Activated CD8-positive, alpha-beta T cell treated with anti-CD3 and anti-CD28 coated beads for 36 hours (primary cell): ENCODE data around the gene MAN1A1. TPM values are rescaled to one million over a fixed set of nuclear protein-coding genes. Genes with fewer than 3 reads are reported as not detected.

Experiments used
- ATAC-seq: fragments of 200-7000 bp; cut with Tn5 transposase; one replicate; pipeline ENCODE4 v1.10.0; 2021; ENCODE audit warnings: mild to moderate bottlenecking, moderate library complexity
- CTCF ChIA-PET: fragments of 350-600 bp; sonication (Branson Sonifier 250); formaldehyde crosslinking; loops from one replicate; lab custom pipeline; 2021; ENCODE audit warnings: antibody characterized with exemption; lab: Charles Lee
- POLR2A ChIA-PET: fragments of 350-600 bp; sonication (Branson Sonifier 250); formaldehyde crosslinking; loops from one replicate; lab custom pipeline; 2021; ENCODE audit warnings: antibody characterized with exemption; lab: Charles Lee
- DNase-seq: peaks from one replicate; pipeline ENCODE4 v3.0.0-alpha.2; 2020
- H3K27ac Mint-ChIP-seq: one replicate; pipeline ENCODE4 v1.8.0; 2021; ENCODE audit warnings: mild to moderate bottlenecking, mixed read lengths
- H3K27me3 Mint-ChIP-seq: one replicate; pipeline ENCODE4 v1.8.0; 2021; ENCODE audit warnings: mixed read lengths
- H3K36me3 Mint-ChIP-seq: one replicate; pipeline ENCODE4 v1.8.0; 2021; ENCODE audit warnings: low read depth, mixed read lengths
- H3K4me1 Mint-ChIP-seq: one replicate; pipeline ENCODE4 v1.8.0; 2021; ENCODE audit warnings: low read depth, mixed read lengths
- H3K4me3 Mint-ChIP-seq: one replicate; pipeline ENCODE4 v1.8.0; 2021; ENCODE audit warnings: mild to moderate bottlenecking, moderate library complexity, mixed read lengths
- H3K9me3 Mint-ChIP-seq: one replicate; pipeline ENCODE4 v1.8.0; 2021; ENCODE audit warnings: mixed read lengths
- CTCF ChIP-seq: fragments of 200-600 bp; IDR thresholded peaks from one replicate; pipeline ENCODE4 v1.8.0; 2022; ENCODE audit warnings: antibody characterized with exemption, mild to moderate bottlenecking
- intact Hi-C: fragments of 100-400 bp; cut with micrococcal nuclease; formaldehyde crosslinking; loops from one replicate; pipeline ENCODE4 v1.10.0; 2022
- total RNA-seq, 2 experiments: library from RNA; stranded (reverse); gene quantifications; one replicate each; pipeline ENCODE4 v1.2.3, GENCODE V29; 2021

MAN1A1 gene
- total RNA-seq, 2 experiments from 2014 or later = 18.5 to 19.4 TPM

GRCh38 chr6:119276211-119276610, 73.3 kb downstream of the MAN1A1 start:
- peaks cover 5% of the 10 kb centered on the region for H3K9me3 Mint-ChIP-seq
- no peak overlapping the region for H3K4me3 Mint-ChIP-seq
- ChIA-PET CTCF (no interaction called here), POLR2A (no interaction called here)
- DNase-seq (no peak), ATAC-seq (no peak)
- intact Hi-C loops = no loop called here
- H3K27me3 Mint-ChIP-seq = no peaks in the 10 kb centered on the region
- no peak overlapping the region for H3K27ac Mint-ChIP-seq
- no peaks in the 10 kb centered on the region for H3K4me1 Mint-ChIP-seq
- H3K36me3 Mint-ChIP-seq = peaks cover 15% of the 10 kb centered on the region
- no peak for TF ChIP-seq CTCF

- H3K4me3 Mint-ChIP-seq = no peak overlapping the region
- POLR2A ChIA-PET = no interaction called here
- no peak for ATAC-seq
- no peak for TF ChIP-seq CTCF
- DNase-seq = no peak
- H3K27ac Mint-ChIP-seq = no peak overlapping the region
- no peaks in the 10 kb centered on the region for H3K27me3 Mint-ChIP-seq
- intact Hi-C loops = no loop called here
- peaks cover 27% of the 10 kb centered on the region for H3K36me3 Mint-ChIP-seq
- H3K9me3 Mint-ChIP-seq = peaks cover 14% of the 10 kb centered on the region
- CTCF ChIA-PET = no interaction called here
- peaks cover under 1% of the 10 kb centered on the region for H3K4me1 Mint-ChIP-seq
These were observed 75.4 kb downstream of the MAN1A1 start for GRCh38 chr6:119274197-119274595.

GRCh38 chr6:119273272-119274196, 76.0 kb downstream of the MAN1A1 start:
- DNase-seq = no peak
- POLR2A ChIA-PET = no interaction called here
- CTCF ChIA-PET = interaction anchor here (0.9 kb wide), 1 partner anchor 12 kb away, joined by 3 read pairs; no protein-coding TSS in a partner anchor
- Mint-ChIP-seq H3K36me3 (peaks cover 32% of the 10 kb centered on the region), H3K27ac (no peak overlapping the region), H3K4me3 (no peak overlapping the region), H3K4me1 (peaks cover 7% of the 10 kb centered on the region), H3K9me3 (peaks cover 14% of the 10 kb centered on the region), H3K27me3 (no peaks in the 10 kb centered on the region)
- intact Hi-C loops = no loop called here
- no peak for TF ChIP-seq CTCF
- no peak for ATAC-seq

- H3K36me3 Mint-ChIP-seq = peaks cover 33% of the 10 kb centered on the region
- H3K9me3 Mint-ChIP-seq = peaks cover 14% of the 10 kb centered on the region
- POLR2A ChIA-PET = no interaction called here
- H3K4me3 Mint-ChIP-seq = no peak overlapping the region
- no peak for DNase-seq
- TF ChIP-seq CTCF = no peak
- intact Hi-C loops = no loop called here
- H3K27ac Mint-ChIP-seq = no peak overlapping the region
- peaks cover 19% of the 10 kb centered on the region for H3K4me1 Mint-ChIP-seq
- CTCF ChIA-PET = no interaction called here
- no peak for ATAC-seq
- no peaks in the 10 kb centered on the region for H3K27me3 Mint-ChIP-seq
These were observed 79.0 kb downstream of the MAN1A1 start for GRCh38 chr6:119270545-119270944.
